NT2/D1 (cell line): Measurements from ENCODE around the gene CTAGE9.

ENCODE experiments used
- SUZ12 ChIP-seq: IDR thresholded peaks from 2 replicates; pipeline ENCODE4 v1.6.1; 2011; ENCODE audit not compliant: insufficient read length, insufficient read depth; ENCODE audit errors: extremely low read depth
- YY1 ChIP-seq: IDR thresholded peaks from 2 replicates; pipeline ENCODE4 v1.6.1; 2011; ENCODE audit not compliant: insufficient read length, insufficient read depth
- ZNF274 ChIP-seq: IDR thresholded peaks from 2 replicates; pipeline ENCODE4 v1.6.1; 2011; ENCODE audit warnings: mild to moderate bottlenecking, low read depth, low read length

GRCh38 chr6:131692031-131692430 is 18.8 kb downstream of the CTAGE9 start:
- TF ChIP-seq ZNF274: no peak
- TF ChIP-seq YY1: no peak
- no peak for TF ChIP-seq SUZ12
